Measurements from ENCODE around the gene TMEM37.

The TMEM37 gene

DNA sequence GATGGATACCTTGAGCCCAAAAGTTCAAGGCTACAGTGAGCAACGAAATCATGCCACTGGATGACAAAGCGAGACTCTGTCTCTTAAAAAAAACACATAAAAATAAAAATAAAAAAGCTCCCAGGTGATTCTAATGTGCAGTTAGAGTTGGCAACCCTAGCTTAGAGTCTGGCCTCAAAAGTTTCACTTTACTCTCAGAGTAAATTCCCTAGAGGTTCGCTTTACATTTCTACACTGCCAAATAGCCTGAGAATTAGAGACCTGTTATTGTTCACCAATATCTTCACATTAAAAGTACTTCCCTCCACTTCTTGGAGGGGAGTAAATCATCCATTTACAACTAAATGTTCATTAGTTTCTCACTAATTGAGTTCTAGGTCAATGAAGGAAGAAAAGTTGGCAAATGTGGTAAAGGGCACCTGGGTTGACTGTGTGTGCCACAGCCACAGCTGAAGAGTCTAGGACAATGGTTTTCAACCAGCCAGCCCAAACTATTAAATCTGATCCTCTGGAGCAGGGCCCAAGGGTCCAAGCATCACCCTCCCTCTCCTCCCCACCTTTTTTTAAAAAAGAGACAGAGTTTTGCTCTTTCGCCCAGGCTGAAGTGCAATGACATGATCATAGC, 15.2 kb upstream of the TMEM37 start:
- H3K4me3 ChIP-seq (ENCODE audit: low read depth, low read length), result no peak overlapping the region
- no peak for TF ChIP-seq CTCF (IDR thresholded peaks at IDR 0.05; ENCODE audit: insufficient read depth, low read length, missing control alignments)
- POLR2A ChIA-PET, result no interaction called here
- CTCF ChIA-PET, result interaction anchor here (2.6 kb wide), 1 partner anchor 60 kb away, joined by 11 read pairs; no protein-coding TSS in a partner anchor
- DNase-seq (ENCODE audit: low read depth, low spot score), result no peak

DNA sequence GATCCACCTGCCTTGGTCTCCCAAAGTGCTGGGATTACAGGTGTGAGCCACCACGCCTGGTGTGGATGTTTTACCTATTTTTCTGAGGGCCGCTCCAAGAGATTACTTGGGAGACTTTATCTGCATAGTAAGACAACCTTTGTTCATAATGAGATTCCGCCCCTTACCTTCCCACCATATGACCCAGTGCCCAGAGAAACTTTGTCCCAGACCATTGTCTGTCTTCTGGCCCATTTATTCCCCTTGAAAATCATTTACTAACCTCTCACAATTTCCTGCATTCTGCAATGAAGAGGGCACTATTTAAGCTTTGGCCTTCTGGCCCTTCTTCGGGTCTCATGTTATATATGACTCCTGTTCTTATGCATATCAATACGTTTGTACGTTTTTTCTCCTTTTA, 13.7 kb upstream of the TMEM37 start:
- CTCF ChIA-PET, result no interaction called here
- no peak for DNase-seq (ENCODE audit: low read depth, low spot score)
- no peak overlapping the region for H3K4me3 ChIP-seq (ENCODE audit: low read depth, low read length)
- TF ChIP-seq CTCF (IDR thresholded peaks at IDR 0.05; ENCODE audit: insufficient read depth, low read length, missing control alignments), result no peak
- POLR2A ChIA-PET, result no interaction called here

DNA sequence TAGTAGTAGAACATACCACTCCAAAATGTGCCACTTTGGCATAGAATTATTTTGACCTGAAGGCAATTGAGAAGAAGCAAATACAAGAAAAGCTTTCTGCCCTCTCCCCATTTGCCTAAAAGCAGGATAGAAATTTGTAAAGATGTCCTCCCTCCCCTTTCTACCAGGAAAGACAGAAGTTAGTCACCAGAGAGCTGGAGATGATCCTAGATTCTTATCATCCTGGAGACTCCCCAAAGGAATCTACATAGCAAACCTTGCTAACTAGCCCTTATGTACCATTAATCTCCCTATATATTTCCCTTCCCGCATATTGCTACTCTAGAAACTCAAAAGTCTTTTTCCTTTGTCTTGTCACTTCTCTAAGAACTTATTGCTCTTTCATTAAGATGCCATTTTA, 12.6 kb upstream of the TMEM37 start:
- POLR2A ChIA-PET, result no interaction called here
- CTCF ChIA-PET, result interaction anchor here (1.1 kb wide), 1 partner anchor 12 kb away, joined by 3 read pairs; no protein-coding TSS in a partner anchor
- DNase-seq (ENCODE audit: low read depth, low spot score), result no peak
- no peak for TF ChIP-seq CTCF (IDR thresholded peaks at IDR 0.05; ENCODE audit: insufficient read depth, low read length, missing control alignments)
- H3K4me3 ChIP-seq (ENCODE audit: low read depth, low read length), result no peak overlapping the region

DNA sequence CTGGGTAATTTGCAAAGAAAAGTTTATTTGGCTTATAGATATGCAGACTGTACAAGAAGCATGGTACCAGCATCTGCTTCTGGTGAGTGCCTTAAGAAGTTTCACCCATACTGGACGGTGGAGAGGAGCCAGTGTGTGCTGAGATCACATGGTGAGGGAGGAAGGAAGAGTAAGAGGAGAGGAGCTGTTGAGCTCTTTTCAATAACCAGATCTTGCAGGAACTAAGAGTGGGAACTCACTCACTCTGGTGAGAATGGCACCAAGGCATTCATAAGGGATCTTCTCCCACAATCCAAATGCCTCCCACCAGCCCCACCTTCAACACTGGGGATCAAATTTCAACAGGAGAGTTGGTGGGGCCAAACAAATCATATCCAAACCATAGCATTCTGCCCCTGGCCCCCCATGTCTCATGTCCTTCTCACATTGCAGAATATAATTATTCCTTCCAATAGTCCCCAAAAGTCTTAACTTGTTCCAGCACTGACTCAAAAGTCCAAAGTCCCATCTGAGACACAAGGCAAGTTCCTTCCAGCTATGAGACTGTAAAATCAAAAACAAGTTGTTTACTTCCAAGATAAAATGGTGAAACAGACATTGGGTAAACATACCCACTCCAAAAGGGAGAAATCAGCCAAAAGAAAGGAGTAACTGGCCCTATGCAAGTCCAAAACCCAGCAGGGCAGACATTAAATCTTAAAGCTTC, 11.7 kb upstream of the TMEM37 start:
- no peak overlapping the region for H3K4me3 ChIP-seq (ENCODE audit: low read depth, low read length)
- TF ChIP-seq CTCF (IDR thresholded peaks at IDR 0.05; ENCODE audit: insufficient read depth, low read length, missing control alignments), result no peak

GRCh38 chr2:119421304-119421703, 10.3 kb upstream of the TMEM37 start:
- ChIA-PET CTCF (no interaction called here), POLR2A (no interaction called here)
- no peak for DNase-seq (ENCODE audit: low read depth, low spot score)
- no peak for TF ChIP-seq CTCF (IDR thresholded peaks at IDR 0.05; ENCODE audit: insufficient read depth, low read length, missing control alignments)
- no peak overlapping the region for H3K4me3 ChIP-seq (ENCODE audit: low read depth, low read length)

More for the DNA sequence above, 11.7 kb upstream of the TMEM37 start:
- ChIA-PET POLR2A (interaction anchor here (0.6 kb wide), 1 partner anchor 60 kb away, joined by 7 read pairs; no protein-coding TSS in a partner anchor), CTCF (interaction anchor here (1.2 kb wide), 1 partner anchor 55 kb away, joined by 3 read pairs; no protein-coding TSS in a partner anchor)
- DNase-seq (ENCODE audit: low read depth, low spot score), result no peak

DNA sequence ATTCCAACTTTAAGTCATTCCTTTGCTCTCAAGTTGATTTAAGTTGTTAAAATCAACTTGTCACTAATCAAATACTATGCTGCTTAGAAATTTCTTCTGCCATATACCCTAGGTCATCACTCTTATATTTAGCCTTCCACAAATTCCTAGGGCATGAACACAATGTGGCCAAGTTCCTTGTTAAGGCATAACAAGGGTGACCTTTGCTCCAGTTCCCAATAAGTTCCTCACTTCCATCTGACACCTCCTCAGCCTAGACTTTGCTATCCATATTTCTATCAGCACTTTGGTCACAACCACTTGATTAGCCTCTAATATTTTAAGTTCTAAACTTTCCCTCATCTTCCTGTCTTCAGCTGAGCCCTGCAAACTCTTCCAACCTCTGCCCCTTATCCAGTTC, 9.9 kb upstream of the TMEM37 start:
- no peak for DNase-seq (ENCODE audit: low read depth, low spot score)
- no peak for TF ChIP-seq CTCF (IDR thresholded peaks at IDR 0.05; ENCODE audit: insufficient read depth, low read length, missing control alignments)
- ChIA-PET POLR2A (no interaction called here), CTCF (no interaction called here)
- H3K4me3 ChIP-seq (ENCODE audit: low read depth, low read length), result no peak overlapping the region

Data from AG04449 (cell line).